K562 (cell line): ENCODE data around the gene KIAA2012. TPM values are rescaled to one million over a fixed set of nuclear protein-coding genes. Genes with fewer than 3 reads are reported as not detected.
A peak's percentile ranks its signal among the peaks of the same experiment; 100 is the strongest.

Experiments used
- CEBPZ ChIP-seq: fragments of 150-350 bp; IDR thresholded peaks from 2 replicates; pipeline ENCODE4 v1.6.1; 2014; ENCODE audit warnings: low read depth, mild to moderate bottlenecking, low read length, borderline replicate concordance
- CHCHD3 ChIP-seq: fragments of 250-450 bp; sonication (Bioruptor Pico); IDR thresholded peaks from 2 replicates; pipeline ENCODE4 v2.1.2; 2022; ENCODE audit warnings: mild to moderate bottlenecking
- CREB1 ChIP-seq, 2 experiments: sonication (generic) in 1 of 2; formaldehyde crosslinking in 1 of 2; IDR thresholded peaks; 2 replicates each; pipeline versions ENCODE4 v1.6.1 to v1.8.0; 2012 to 2022; ENCODE audit warnings: inconsistent platforms in 1 of 2, mild to moderate bottlenecking in 1 of 2, missing genetic modification reagents in 1 of 2, moderate library complexity in 1 of 2
- CTCF ChIP-seq, 3 experiments: IDR thresholded peaks in 2 of 3; conservative IDR thresholded peaks in 1 of 3; 2 replicates each; pipeline ENCODE4 v1.5.1; 2011 to 2012; ENCODE audit warnings: low read length in 3 of 3, mild to moderate bottlenecking in 3 of 3, control low read depth in 2 of 3, improper control_type of control experiment in 1 of 3, inconsistent platforms in 1 of 3, low read depth in 1 of 3, mixed read lengths in 1 of 3, moderate library complexity in 1 of 3; ENCODE audit not compliant: insufficient read depth in 2 of 3
- E2F6 ChIP-seq, 2 experiments: IDR thresholded peaks; 2 replicates each; pipeline ENCODE4 v1.6.1; 2011; ENCODE audit warnings: borderline replicate concordance in 1 of 2, control low read depth in 1 of 2, low read depth in 1 of 2, low read length in 1 of 2, mild to moderate bottlenecking in 1 of 2, mixed read lengths in 1 of 2, moderate library complexity in 1 of 2; ENCODE audit not compliant: insufficient read depth in 1 of 2, insufficient read length in 1 of 2, poor library complexity in 1 of 2, severe bottlenecking in 1 of 2; ENCODE audit errors: extremely low read depth in 1 of 2
- GABPB2 ChIP-seq: fragments of 250-450 bp; sonication (Bioruptor Pico); conservative IDR thresholded peaks from 2 replicates; pipeline ENCODE4 v1.5.1; 2021; ENCODE audit warnings: mild to moderate bottlenecking
- KLF1 ChIP-seq: fragments of 450-650 bp; IDR thresholded peaks from 2 replicates; pipeline ENCODE4 v1.6.1; 2016; ENCODE audit warnings: missing genetic modification characterization, missing compliant biosample characterization
- NR0B1 ChIP-seq: fragments of 450-650 bp; IDR thresholded peaks from one replicate; pipeline ENCODE4 v1.6.1; 2018; ENCODE audit warnings: mild to moderate bottlenecking, moderate library complexity; ENCODE audit not compliant: partially characterized antibody
- TAF9B ChIP-seq: fragments of 450-650 bp; IDR thresholded peaks from 2 replicates; pipeline ENCODE4 v1.6.1; 2018; ENCODE audit warnings: mild to moderate bottlenecking; ENCODE audit not compliant: partially characterized antibody
- TAL1 ChIP-seq: fragments of 450-650 bp; IDR thresholded peaks from 2 replicates; pipeline ENCODE4 v1.6.1; 2016; ENCODE audit warnings: mild to moderate bottlenecking
- VEZF1 ChIP-seq: fragments of 200-800 bp; sonication (Bioruptor generic); IDR thresholded peaks from 2 replicates; pipeline ENCODE4 v1.6.1; 2017; ENCODE audit warnings: missing genetic modification characterization, missing compliant biosample characterization
- ZNF695 ChIP-seq: fragments of 450-650 bp; formaldehyde crosslinking; IDR thresholded peaks from 2 replicates; pipeline ENCODE4 v1.4.0; 2020; ENCODE audit warnings: mild to moderate bottlenecking, moderate library complexity
- ZNF764 ChIP-seq: fragments of 250-450 bp; sonication (Bioruptor Pico); IDR thresholded peaks from 2 replicates; pipeline ENCODE4 v1.4.0; 2020; ENCODE audit warnings: low read depth, mild to moderate bottlenecking, moderate library complexity
- polyA plus RNA-seq, 8 experiments: library from polyadenylated mRNA; depleted of rRNA in 4 of 8; stranded (reverse) in 5 of 8; unstranded in 3 of 8; fragments of >200 nt; fragmentation: Nextera tagmentation in 2 of 8; fragmentation: Illumina TruSeq in 1 of 8; extraction: Ambion mirVana in 2 of 8; extraction: Trizol in 1 of 8; gene quantifications; 2 replicates each; pipeline versions ENCODE4 v1.2.1 to v1.2.3, GENCODE V29; 2011 to 2014; ENCODE audit warnings: inconsistent platforms in 1 of 8, missing spikeins in 1 of 8
- total RNA-seq, 7 experiments: library from RNA; depleted of rRNA in 6 of 7; stranded (reverse); fragments of >200 nt in 6 of 7; fragmentation: Illumina TruSeq in 2 of 7; extraction: Trizol in 2 of 7; gene quantifications; 2 replicates each; pipeline versions ENCODE4 v1.2.1 to v1.2.3, GENCODE V29; 2011 to 2021; ENCODE audit warnings: low replicate concordance in 1 of 7
- TF ChIP-seq, protein P1 (sequence below): fragments of 250-450 bp; sonication (Bioruptor Pico); IDR thresholded peaks from 2 replicates; pipeline ENCODE4 v1.9.0; 2021; ENCODE audit warnings: mild to moderate bottlenecking

KIAA2012 gene
- total and polyA plus RNA-seq, 9 of the 15 experiments (the other 6 are each of a cell fraction or from before 2014, with no cell fraction given), result not detected

DNA sequence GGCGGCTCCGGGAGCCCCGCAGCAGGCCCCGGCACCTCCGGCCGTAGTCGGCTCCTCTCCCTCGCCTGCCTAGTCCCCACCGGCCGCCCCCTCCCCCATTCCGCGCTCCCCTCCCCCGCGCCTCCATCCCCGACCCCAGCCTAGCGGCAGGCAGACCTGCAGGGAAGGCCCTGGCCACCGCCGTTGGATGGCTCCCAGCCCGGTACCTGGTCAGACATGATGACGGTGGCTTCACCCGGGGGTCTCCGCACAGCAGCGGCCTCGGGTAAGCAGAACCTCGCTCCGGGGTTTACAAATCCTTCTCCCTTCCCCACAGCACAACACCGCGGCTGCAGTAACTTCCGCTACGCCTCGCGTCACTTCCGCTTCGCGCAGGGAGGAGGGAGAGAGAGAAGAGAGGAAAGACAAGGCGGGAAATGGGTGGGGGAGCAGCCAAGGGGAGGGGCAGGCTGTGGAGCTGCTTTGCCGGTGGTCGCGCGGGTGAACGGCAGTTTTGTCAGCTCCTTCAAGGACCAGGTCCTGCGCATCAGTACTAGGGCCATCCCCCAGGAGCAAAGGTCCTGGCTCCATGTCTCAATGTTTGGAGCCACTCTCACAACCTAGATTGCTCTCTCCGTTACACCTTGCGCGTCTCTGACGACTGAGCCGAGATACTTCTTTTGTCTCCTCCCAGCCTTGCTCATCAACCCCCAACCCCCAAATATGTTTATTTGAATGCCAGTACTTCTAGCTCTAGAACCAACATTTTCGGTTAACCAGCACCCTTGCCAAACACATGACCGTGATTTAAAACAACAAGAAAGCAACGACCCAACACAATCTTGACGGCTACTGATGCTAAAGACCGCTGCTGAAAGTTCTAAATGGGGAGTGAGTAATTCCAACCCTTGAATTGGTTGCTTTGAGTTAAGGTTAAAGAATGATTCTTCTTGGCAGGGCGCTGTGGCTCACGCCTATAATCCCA is 165.5 kb downstream of the KIAA2012 start, which contains the start of gene SUMO1 (continued):
- TF ChIP-seq, protein P1, sequence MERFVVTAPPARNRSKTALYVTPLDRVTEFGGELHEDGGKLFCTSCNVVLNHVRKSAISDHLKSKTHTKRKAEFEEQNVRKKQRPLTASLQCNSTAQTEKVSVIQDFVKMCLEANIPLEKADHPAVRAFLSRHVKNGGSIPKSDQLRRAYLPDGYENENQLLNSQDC (CRISPR knock-in tag), result no peak
- TF ChIP-seq KLF1 (no peak), CEBPZ (no peak), TAF9B (no peak), CREB1 (IDR thresholded peaks at IDR 0.05) (peak; percentile 77), CREB1 (CRISPR knock-in tag; IDR thresholded peaks at IDR 0.05) (peak; percentile 91), E2F6 (IDR thresholded peaks at IDR 0.05; ENCODE audit: borderline replicate concordance in 1 of 2, extremely low read depth in 1 of 2, insufficient read depth in 1 of 2, insufficient read length in 1 of 2, low read depth in 1 of 2, low read length in 1 of 2, poor library complexity in 1 of 2, severe bottlenecking in 1 of 2) (peak; percentile 78 to 80), CTCF (IDR thresholded peaks at IDR 0.05 in 2 of 3, conservative IDR thresholded peaks at IDR 0.05 in 1 of 3; ENCODE audit: insufficient read depth in 2 of 3, low read depth in 1 of 3, low read length in 3 of 3) (no peak), VEZF1 (peak; percentile 57), CHCHD3 (CRISPR knock-in tag) (no peak), ZNF764 (no peak), GABPB2 (no peak), ZNF695 (no peak), TAL1 (no peak), NR0B1 (no peak)
